NCI-H510A (cell line): ENCODE data around the gene UBR4.
"Not testable (repeated sequence)": the region's sequence is repeated elsewhere in the genome, so short reads cannot be mapped to it uniquely, and the experiment has no call there.

Experiments
- DNase-seq: peaks from one replicate; lab custom pipeline; 2025; lab: John Stamatoyannopoulos, UW

Gene UBR4

DNA sequence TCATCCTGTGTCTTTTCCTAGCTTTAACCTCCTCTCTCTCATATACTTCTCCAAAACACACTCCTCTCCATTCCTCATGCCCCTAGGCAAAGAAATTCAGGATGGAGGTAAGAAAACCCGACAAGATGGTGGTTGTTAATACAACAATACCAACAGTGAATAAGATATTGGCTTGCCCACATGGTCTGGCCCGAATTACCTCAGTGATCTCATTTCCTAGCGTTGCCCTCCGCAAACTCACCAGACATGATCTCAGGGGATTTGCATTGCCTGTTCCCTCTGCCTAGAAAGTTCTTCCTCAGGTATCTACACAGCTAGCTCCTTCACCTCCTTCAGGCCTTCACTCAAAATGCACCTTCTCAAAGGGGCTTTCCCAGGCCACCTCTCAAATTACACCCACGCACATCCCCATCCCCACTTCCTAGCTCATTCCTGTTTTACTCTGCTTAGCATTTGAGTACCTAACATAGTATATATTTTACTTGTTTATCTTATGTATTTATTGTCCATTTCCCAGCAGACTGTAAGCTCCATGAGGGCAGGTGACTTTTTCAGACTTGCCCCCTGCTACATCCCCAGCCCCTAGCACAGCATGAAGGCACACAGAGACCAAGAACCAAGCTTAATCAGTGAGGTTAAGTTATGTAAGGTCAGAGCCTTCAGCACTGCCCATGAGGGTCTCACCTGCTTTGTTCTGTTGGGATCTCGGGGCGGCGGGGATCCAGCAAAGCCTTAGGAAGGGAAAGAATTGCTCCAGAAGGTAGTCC lies 10.2 kb upstream of the UBR4 start:
- no peak for DNase-seq

DNA sequence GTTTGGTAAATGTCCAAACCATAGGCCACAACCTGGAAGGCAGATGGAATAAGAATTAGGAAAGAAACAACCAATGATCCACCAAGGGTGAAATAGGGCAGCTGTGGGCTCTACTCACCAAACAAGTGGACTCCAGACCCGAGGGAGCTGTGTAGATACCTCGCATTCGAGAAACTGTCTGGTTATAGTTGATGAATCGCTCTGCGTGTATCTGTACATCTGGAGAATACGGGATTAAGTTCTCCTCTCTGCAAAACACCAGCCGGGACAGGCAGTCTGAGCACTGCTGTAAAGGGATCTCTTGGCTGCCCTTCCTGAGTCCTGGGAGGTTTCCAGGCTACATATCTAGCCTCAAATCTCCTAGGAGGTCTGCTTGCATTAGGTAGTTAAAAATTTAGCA lies 9.4 kb upstream of the UBR4 start:
- DNase-seq = no peak

DNA sequence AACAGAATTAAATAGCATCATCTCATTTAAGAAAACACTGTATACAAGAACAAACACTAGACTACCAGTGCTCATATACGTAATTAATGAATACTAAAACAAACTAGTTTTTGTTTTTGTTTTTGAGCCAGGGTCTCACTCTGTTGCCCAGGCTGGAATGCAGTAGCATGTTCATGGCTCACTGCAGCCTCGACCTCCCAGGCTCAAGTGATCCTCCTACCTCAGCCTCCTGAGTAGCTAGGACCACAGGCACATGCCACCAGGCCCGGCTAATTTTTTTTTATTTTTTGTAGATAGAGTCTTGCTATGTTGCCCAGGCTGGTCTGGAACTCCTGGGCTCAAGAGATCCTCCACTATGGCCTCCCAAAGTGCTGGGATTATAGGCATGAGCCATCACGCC lies 6.5 kb upstream of the UBR4 start:
- not testable (repeated sequence) for DNase-seq

DNA sequence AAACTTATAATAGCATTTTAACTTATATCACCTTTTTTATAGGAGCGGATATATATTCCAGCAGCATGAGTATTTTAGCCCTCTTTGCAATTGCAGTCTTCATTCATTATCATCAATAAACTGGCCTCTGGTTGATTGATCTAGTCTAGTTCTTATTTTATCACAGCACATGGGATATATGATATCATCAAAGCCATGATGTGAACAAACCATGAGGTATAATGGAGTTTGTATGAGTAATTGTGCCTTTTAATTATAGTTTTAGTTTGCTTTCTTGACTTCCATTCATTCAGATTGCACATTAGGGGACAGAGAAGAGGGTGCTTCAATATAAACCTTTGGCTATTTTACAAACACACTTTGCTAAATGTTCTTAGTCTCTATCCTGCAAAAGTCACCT lies 3.5 kb upstream of the UBR4 start:
- no peak for DNase-seq

DNA sequence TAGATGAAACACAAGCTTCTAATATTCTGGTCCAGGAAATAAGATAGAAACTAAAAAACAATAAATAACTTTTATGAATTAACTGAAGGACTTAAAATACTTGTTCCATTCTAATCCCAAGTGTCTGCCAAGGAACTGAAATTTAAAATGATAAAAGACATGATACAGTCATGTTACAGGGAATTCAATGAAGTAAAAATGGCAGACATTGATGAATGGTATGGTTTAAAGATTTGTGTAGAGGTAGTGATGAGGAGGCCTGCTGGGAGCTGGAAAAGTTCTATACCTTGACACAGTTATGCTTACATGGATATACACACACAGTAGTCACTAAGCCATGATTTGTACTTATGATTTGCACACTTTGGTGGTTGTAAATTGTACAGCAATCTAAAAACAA lies 2.1 kb upstream of the UBR4 start:
- no peak for DNase-seq

DNA sequence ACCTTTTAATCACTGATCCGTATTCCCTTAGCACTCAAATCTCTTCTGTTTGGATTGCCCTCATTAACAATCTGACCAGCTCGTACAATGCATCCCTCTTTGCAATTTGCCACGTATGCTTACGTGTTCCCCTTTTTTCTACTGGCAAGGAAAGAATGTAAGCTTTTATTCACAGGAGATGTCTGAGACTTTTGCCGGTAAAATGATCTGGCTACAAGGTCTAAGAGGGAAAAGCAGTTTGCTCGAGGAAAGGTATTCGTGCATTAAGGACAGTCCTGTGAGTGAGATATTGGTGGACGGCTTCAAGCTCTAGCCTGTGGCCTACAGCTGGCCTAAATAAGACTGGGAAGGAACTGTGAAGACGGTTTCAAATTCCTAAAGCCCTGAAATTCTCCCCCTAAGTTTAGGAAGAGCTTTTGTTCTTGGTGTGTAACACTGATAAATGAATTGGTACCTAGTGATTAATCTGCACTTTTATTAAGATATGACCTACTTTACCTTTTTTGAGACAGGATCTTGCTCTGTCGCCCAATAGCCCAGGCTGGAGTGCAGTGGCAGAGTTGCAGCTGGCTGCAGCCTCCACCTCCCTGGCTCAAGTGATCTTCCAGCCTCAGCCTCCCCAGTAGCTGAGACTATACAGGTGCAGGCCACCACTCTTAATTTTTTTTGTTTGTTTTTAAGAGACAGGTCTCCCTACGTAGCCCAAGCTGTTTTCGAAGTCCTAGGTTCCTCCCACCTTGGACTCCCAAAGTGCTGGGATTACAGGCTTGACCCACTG lies 895 bp upstream of the UBR4 start:
- DNase-seq = no peak

DNA sequence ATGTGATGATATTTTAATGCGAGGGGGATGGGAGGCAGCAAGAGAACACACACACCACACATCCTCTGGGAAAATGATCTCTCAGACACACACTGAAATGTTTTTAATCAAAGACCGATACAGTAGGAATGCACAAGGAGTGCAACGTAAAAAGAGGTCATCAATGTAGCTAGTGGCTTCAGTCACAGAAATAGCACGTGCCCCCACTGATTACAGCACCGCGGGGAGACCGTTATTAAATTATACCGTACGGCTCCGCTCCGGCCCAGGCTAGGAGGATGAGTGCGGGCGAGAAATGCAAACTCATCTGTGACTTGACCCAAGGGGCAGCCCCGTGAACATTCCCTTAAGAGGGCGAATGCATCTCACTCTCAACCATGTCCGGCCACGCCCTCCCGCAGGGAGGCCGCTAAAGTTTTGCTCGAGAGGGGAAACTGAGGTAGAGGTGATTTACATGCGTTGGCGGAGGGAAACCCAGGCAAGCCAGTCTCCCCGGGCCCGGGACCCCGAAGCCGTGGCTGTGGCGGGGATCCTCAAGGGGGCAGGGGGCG lies 552 bp downstream of the UBR4 start:
- DNase-seq = no peak

DNA sequence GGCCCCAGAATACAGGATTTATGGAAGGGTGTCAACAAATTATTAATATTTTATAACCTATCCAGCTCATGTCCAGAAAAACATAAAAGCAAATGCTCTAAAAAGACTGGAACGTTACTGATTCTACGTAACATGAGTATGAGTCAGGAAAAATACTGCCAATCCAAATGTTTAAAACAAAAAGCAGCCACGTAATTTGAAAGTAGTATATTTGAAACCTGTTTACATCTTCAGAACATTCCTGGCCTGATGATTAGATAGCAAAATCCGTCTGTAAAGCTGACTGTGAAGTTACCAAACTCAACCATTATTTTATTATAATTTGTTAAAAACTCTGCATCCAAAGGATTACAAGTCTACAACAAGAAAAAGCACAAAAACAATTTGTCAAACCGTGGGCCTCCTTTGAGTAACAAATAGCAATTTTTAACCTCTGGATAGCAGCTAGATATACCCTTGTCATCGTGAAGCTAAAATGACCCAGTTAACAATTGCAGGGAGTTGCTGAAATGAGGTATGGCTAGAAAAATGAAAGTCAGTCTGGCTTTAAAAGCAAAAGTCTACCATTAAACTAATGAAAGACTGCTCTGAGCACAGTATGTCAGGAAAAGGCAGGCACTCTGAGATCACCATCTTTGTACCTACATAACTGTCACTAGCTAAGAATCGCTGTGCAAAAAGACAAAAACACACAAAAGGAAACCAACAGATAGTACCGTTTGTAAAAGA lies 1.2 kb downstream of the UBR4 start:
- DNase-seq = no peak

DNA sequence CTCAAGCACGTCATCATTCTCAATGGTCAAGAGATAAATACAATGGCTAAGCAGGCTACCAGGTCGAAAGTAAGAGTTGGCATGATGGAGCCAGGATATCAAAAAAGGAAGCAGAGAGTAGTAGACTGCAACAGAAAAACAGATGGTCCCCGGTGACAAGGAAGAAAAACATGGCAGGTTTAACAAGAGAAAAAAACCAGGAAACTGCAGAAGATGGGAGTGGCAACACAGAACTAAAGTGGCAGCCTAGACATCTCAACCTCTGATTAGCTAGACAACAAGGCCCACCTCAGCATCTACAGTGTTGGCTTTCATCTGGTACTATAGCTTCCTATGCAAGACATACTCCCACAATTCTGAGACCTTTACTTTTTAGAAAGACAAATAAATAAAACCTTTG lies 3.1 kb downstream of the UBR4 start:
- no peak for DNase-seq

DNA sequence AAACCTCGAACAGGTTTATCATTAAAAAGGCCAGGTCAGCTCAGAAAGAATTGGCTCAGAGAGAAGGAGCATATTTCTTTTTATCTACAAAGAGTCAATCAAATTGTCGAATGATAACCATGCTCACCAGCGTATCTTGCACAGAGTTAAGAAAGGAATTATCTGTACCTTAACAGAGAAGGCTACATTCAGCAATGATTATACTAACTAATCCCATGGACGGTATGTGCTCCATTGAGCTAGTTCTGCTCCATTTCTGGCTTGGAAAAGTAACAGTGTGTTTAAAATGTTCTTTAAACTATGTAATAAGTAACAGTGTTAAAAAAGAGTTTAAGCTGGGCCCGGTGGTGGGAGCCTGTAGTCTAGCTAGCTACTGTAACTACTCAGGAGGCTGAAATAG lies 4.2 kb downstream of the UBR4 start:
- DNase-seq = no peak

DNA sequence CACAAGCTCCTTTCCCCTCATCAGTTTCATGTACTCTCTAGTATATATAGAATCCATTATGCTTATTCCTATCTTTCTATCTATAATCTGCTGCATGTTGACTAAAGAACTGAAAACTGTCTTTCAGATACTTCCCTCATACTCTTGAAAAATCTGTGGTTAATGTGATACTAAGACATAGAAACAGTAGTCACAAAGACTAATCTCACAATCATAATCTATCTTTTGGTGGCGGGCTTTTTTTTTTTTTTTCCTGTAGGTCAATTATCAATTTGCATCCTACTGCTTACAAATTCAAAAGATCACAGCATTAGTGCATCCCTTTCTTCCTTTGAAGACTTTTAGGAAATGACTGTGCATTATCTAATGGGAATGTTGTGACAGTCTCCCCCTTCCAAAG lies 4.7 kb downstream of the UBR4 start:
- DNase-seq = no peak

DNA sequence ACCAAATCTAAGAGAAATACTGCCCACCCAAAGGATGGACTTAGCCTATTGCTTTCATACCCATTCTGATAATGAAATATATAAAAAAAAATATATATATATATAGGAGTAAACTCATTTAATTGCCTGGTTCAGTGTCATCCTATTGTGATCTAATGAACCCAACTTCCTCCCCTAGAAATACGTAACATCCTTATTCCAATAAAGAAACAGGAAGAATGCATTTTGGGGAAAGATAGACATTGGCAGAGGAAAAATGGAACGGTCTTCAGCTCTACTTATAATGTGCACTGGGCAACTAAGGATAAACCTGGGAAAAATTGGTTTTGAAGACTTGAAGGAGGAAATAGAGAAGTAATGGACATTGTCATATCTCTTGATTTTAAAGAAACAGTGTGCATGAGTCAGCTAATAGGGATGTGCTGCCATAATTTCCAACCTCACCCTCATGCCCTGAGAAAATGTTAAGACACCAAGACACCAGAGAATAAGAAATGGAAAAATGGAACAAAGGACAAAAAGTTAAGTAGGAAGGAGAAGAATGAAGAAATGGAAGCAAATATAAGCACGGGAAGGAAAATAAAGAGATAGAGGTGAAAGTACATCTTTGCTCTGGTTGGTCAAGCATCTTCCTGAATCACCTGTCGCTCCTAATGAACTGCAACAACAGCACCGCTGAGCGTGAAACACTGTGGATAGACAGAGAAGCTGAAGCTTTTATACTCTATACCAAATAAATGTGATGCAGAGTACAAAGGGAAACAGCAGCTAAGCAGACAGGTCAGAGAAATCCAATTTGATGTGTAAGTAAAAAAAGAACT lies 5.4 kb downstream of the UBR4 start:
- no peak for DNase-seq

DNA sequence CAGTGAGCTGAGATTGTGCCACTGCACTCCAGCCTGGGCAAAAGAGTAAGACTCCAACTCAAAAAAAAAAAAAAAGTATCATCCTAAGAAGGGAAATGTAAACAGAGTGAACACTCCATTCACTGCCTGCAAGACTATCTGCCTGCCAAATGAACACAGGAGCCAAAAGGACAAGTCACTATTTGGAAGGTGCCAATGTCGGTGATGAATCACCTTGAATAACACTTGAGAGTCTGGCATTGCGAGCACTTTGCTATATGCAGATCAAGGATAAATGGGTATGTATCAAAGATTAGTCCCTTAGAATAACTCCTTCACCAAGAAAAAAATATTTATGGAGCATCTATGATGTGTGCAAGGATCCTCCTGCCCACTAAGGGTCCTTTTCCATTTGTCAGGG lies 6.6 kb downstream of the UBR4 start:
- DNase-seq = no peak

DNA sequence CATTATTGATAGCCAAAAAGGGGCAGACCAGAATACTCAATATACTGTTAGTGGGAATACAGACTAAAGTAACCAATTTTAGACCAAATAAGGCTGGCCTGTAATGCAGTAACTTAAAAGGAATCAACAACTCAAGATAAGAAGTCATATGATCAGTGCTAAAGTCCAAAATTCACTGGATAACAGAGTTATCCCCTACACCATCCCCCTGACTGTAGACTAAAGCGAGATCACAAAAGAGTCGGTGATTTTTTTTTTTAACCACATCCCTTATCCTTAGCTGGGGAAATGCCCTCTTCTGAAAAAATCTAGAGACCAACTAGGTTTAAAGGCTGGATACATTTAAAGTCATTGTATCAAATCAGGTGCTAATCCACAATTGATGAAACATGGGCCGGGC lies 7.7 kb downstream of the UBR4 start:
- DNase-seq = no peak

DNA sequence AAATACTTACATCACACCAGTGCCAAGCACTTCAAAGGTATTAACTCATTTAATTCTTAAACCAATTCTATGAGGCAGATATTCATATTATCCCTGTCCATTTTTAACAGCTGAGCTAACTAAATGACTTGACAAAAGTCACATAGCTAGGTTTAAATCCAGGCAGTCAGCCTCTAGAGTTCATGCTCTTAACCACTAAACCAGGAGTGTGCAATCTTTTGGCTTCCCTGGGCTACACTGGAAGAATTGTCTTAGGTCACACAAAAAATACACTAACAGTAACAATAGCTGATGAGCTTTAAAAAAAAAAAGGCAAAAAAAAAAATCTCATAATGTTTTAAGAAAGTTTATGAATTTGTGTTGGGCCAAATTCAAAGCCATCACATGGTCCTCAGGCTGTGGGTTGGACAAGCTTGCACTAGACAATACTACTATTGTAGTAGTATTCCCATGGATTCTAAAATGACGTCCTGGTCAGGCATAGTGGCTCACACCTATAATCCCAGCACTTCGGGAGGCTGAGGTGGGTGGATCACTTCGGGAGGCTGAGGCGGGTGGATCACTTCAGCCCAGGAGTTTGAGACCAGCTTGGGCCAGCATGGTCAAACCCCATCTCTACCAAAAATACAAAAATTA lies 10.0 kb downstream of the UBR4 start:
- DNase-seq = no peak

DNA sequence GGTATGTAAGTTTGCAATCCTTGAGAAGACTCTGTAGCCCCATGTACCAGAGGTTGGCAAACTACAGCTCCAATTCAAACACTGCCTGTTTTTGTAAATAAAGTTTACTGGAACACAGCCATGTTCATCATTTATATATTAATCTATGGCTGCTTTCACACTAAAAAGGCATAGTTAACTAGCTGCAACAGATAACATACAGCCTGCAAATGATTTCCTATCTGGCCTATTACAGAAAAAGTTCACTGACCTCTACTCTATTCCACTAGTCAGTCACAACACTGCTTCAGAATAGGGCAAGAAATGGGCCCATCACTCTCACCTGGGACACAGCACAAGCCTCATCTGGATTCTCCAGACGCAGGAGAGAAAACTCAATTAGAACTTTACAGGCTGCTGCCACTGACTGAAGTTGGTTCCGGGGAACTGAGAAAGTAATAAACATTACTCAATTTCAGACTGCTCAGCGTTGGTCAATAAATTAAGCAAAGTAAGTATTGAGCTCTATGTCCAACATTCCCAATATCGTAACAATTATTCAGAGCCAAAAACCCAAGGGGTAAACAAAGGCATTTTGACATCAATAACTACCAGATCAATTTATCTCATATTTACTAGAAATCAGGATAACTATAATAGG lies 10.6 kb downstream of the UBR4 start:
- DNase-seq = no peak

DNA sequence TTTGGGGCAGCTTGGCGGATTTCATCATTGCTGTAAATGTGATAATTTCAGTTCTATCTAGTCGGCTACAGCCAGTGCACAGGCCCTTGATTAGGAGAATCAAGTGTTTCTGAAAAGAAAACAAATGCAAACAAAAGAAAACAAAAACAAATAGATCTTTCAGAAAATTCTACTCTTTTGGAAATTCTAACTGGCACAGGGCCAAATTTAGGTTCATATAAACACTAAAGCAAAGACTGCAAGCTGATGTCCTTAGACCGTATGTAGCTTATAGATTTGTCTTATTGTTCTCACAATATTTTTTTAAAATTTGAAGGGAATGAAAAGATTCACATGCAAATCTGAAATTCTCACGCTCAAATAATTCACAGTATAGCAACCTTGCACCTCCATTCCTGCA lies 11.2 kb downstream of the UBR4 start:
- DNase-seq = no peak

DNA sequence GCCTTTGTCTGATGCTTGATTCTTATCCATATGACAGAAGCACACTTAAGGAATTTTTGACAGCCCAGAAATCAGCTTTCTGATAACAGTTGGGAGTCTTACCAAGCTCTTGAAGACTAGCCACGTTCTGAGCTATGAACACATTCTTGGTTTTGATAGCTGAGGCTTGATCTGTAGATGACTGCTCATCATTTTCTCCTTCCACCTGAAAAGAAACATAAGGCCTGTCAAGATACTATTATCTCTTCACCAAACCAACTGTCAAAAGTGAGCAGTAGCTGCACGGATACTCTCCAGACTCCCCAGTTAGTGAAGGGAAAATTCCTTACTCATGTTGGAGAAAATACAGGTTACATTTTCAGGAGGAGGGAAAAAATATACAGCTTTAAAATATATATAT lies 12.2 kb downstream of the UBR4 start:
- no peak for DNase-seq

DNA sequence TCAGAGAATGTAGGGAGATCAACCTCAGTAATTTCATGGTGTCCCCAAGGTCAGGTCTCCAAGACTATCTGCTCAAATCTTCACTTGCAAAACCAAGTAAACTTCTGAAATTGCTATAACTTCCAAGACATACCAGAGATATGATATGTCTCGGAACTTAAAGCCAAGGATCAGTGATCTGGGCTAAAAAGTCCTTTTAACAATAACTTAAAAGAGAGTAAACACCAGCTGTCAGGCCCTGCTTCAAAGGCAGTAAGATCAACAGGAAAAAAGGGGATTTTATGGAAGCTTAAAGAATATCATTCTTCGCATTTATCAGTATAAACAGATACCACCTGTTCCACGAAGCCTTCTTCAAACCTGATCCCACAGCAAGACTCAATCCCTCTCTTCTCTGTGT lies 13.7 kb downstream of the UBR4 start:
- no peak for DNase-seq

DNA sequence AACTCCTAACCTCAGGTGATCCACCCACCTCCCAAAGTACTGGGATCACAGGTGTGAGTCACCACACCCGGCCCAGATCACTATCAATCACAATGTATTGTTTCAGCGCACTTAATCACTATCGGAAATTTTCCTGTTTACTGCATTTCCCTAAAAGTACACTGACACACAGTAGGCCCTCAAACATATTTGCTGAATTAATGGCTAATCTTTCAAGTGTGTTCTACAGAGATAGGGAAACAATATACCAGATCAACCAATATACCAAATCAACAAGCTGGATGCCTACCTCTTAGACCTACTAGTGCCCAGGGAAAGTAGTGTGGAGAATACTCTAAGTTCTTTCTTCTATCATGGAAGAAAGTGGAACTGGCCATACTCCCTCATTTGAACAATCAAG lies 17.1 kb downstream of the UBR4 start:
- no peak for DNase-seq

DNA sequence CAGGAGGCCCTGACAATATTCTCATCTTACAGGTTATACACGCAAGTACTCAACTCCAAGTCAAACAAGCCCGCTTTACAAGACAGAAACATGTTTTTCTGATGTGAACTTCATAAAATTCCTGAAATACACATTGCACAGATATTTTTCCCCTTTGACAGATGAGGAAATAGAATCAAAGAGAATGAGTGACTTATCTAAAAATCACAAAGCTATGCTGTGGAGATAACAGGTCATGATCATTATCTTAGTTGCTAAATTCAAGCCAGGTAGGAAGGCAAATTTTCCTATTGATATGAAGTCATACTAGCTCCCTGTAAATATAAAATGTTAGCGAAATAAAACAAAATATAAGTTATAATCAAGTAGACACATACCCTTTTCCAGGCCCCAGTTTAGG lies 18.3 kb downstream of the UBR4 start:
- no peak for DNase-seq
